Endothelial cell of umbilical vein (primary cell): ENCODE data around the gene BCL10. TPM values are rescaled to one million over a fixed set of nuclear protein-coding genes. Genes with fewer than 3 reads are reported as not detected.

ENCODE experiments used
- BruUV-seq: library from RNA; stranded (reverse); fragments of 400-500 nt; replicated peaks from 2 replicates; lab custom pipeline; 2021; lab: Mats Ljungman, UMichigan
- CTCF ChIA-PET: fragments of 300-600, 350-600 bp; sonication (Branson Sonifier 250); formaldehyde crosslinking; loops from one replicate; lab custom pipeline; 2021; ENCODE audit warnings: antibody characterized with exemption, inconsistent platforms; lab: Charles Lee
- POLR2A ChIA-PET: fragments of 300-600, 350-600 bp; sonication (Branson Sonifier 250); formaldehyde crosslinking; loops from one replicate; lab custom pipeline; 2021; ENCODE audit warnings: antibody characterized with exemption, inconsistent platforms; lab: Charles Lee
- DNase-seq: peaks from one replicate; pipeline ENCODE4 v3.0.0-alpha.2; 2011; ENCODE audit warnings: low read depth, low spot score
- FAIRE-seq: peaks from 2 replicates; lab custom pipeline; 2011; peaks lifted over from hg19 to GRCh38; lab: Jason Lieb, UNC
- H2AFZ ChIP-seq: 2 replicates; pipeline ENCODE4 v1.6.0; 2012; ENCODE audit warnings: low read depth, low read length, control low read depth, inconsistent platforms
- H3K27ac ChIP-seq: 2 replicates; pipeline ENCODE4 v1.5.1; 2011; ENCODE audit warnings: low read depth, mild to moderate bottlenecking, control low read depth, low read length, moderate library complexity; ENCODE audit not compliant: insufficient read depth
- H3K27me3 ChIP-seq, 2 experiments: 2 replicates each; pipeline versions ENCODE4 v1.6.0 to v1.6.1; 2011; ENCODE audit warnings: low read length in 2 of 2, mixed read lengths in 1 of 2; ENCODE audit not compliant: control insufficient read depth in 2 of 2, insufficient read depth in 2 of 2
- H3K36me3 ChIP-seq, 2 experiments: 2 replicates in 1 of 2; 3 replicates in 1 of 2; pipeline ENCODE4 v1.5.1; 2011; ENCODE audit warnings: low read length in 2 of 2, mild to moderate bottlenecking in 1 of 2, moderate library complexity in 1 of 2; ENCODE audit not compliant: control insufficient read depth in 2 of 2, insufficient read depth in 2 of 2; ENCODE audit errors: extremely low read depth in 1 of 2
- H3K4me1 ChIP-seq: 3 replicates; pipeline ENCODE4 v1.5.1; 2011; ENCODE audit warnings: mild to moderate bottlenecking, low read length; ENCODE audit not compliant: control insufficient read depth, insufficient read depth; ENCODE audit errors: extremely low read depth
- H3K4me2 ChIP-seq: 2 replicates; pipeline ENCODE4 v1.6.1; 2011; ENCODE audit warnings: low read length, control low read depth, mixed read lengths; ENCODE audit not compliant: insufficient read depth
- H3K4me3 ChIP-seq, 3 experiments: fragments of 200-600 bp in 1 of 3; sonication (generic), shearing (Covaris generic) in 1 of 3; replicated peaks in 1 of 3; 2 replicates each; pipeline ENCODE4 v1.5.1; 2011 to 2016; ENCODE audit warnings: control low read depth in 3 of 3, low read length in 3 of 3, mild to moderate bottlenecking in 2 of 3, inconsistent platforms in 1 of 3, low read depth in 1 of 3, moderate library complexity in 1 of 3; ENCODE audit not compliant: insufficient read depth in 1 of 3
- H3K79me2 ChIP-seq: 2 replicates; pipeline ENCODE4 v1.6.0; 2012; ENCODE audit warnings: low read length, inconsistent platforms; ENCODE audit not compliant: control insufficient read depth, insufficient read depth
- H3K9ac ChIP-seq: replicated peaks from 2 replicates; pipeline ENCODE3; 2011; ENCODE audit warnings: low read length, control low read depth; ENCODE audit not compliant: insufficient read depth; ENCODE audit errors: extremely low read depth
- H3K9me1 ChIP-seq: replicated peaks from 3 replicates; pipeline ENCODE4 v1.6.0; 2011; ENCODE audit warnings: mild to moderate bottlenecking, low read length; ENCODE audit not compliant: control insufficient read depth, insufficient read depth; ENCODE audit errors: extremely low read depth
- H3K9me3 ChIP-seq: replicated peaks from 2 replicates; pipeline ENCODE4 v1.5.1; 2012; ENCODE audit warnings: low read length, inconsistent platforms; ENCODE audit not compliant: control insufficient read depth, insufficient read depth
- H4K20me1 ChIP-seq: replicated peaks from 2 replicates; pipeline ENCODE3; 2011; ENCODE audit warnings: mild to moderate bottlenecking, low read length; ENCODE audit not compliant: control insufficient read depth, insufficient read depth; ENCODE audit errors: extremely low read depth
- CTCF ChIP-seq, 2 donors: IDR thresholded peaks; 1 replicate in 1 of 2; 2 replicates in 1 of 2; pipeline ENCODE4 v1.5.1; 2011; ENCODE audit warnings: low read length in 2 of 2, mild to moderate bottlenecking in 2 of 2, moderate library complexity in 2 of 2, control low read depth in 1 of 2, inconsistent platforms in 1 of 2, low read depth in 1 of 2; ENCODE audit not compliant: insufficient read depth in 1 of 2; ENCODE audit errors: extremely low read depth in 1 of 2
- EZH2 ChIP-seq: IDR thresholded peaks from 2 replicates; pipeline ENCODE4 v1.6.1; 2012; ENCODE audit warnings: borderline replicate concordance, low read depth, mild to moderate bottlenecking, moderate library complexity, low read length, inconsistent platforms; ENCODE audit not compliant: severe bottlenecking
- FOS ChIP-seq: IDR thresholded peaks from 2 replicates; pipeline ENCODE4 v1.6.1; 2011; ENCODE audit warnings: mild to moderate bottlenecking, low read length, moderate library complexity, borderline replicate concordance; ENCODE audit not compliant: insufficient read depth
- GATA2 ChIP-seq: IDR thresholded peaks from 2 replicates; pipeline ENCODE4 v1.7.0; 2011; ENCODE audit warnings: low read depth, mild to moderate bottlenecking, moderate library complexity, mixed read lengths, low read length; ENCODE audit not compliant: insufficient read length, insufficient read depth
- JUN ChIP-seq: IDR thresholded peaks from 2 replicates; pipeline ENCODE4 v1.6.1; 2011; ENCODE audit warnings: borderline replicate concordance, low read depth; ENCODE audit not compliant: insufficient read length, insufficient read depth
- MAX ChIP-seq: IDR thresholded peaks from 2 replicates; pipeline ENCODE4 v1.6.1; 2011; ENCODE audit not compliant: insufficient read depth, insufficient read length
- MYC ChIP-seq: IDR thresholded peaks from one replicate; pipeline ENCODE4 v1.6.1; 2011; ENCODE audit warnings: mild to moderate bottlenecking, low read depth, low read length
- POLR2A ChIP-seq: IDR thresholded peaks from 2 replicates; pipeline ENCODE4 v1.6.1; 2012; ENCODE audit warnings: low read depth, mild to moderate bottlenecking, control low read depth, low read length
- POLR2AphosphoS5 ChIP-seq: IDR thresholded peaks from 2 replicates; pipeline ENCODE4 v1.6.1; 2012; ENCODE audit warnings: low read depth, mild to moderate bottlenecking, control low read depth, low read length, moderate library complexity; ENCODE audit not compliant: insufficient read depth
- dilution Hi-C: fragments of 300-500 bp; cut with MboI; formaldehyde crosslinking; loops from one replicate; pipeline ENCODE4 v1.15.0; 2019; ENCODE audit warnings: low sequenced_read_pairs; ENCODE audit not compliant: extremely low pct_ligation_motif_present
- intact Hi-C: fragments of 100-400 bp; cut with micrococcal nuclease; formaldehyde crosslinking; loops from one replicate; pipeline ENCODE4 v1.10.0; 2022
- polyA plus RNA-seq, 4 experiments: library from polyadenylated mRNA; depleted of rRNA in 3 of 4; stranded (reverse) in 3 of 4; unstranded in 1 of 4; fragments of >200 nt; gene quantifications; 2 replicates each; pipeline versions ENCODE4 v1.2.1 to v1.2.3, GENCODE V29; 2011 to 2012; ENCODE audit warnings: missing spikeins in 1 of 4
- total RNA-seq: library from RNA; stranded (reverse); gene quantifications from 2 replicates; pipeline ENCODE4 v1.2.3, GENCODE V29; 2021

BCL10 gene
- total and polyA plus RNA-seq, 2 donors (not counting 3 experiments of a cell fraction or from before 2014, with no cell fraction given): 16.1 to 78.6 TPM

- H3K4me2 ChIP-seq: no peak overlapping the region
- peaks cover 16 to 27% of the 10 kb centered on the region in 2 experiments for H3K27me3 ChIP-seq
- no peak for DNase-seq
- H2AFZ ChIP-seq: no peak overlapping the region
- no peaks in the 10 kb centered on the region for H3K79me2 ChIP-seq
- no peak overlapping the region for H3K9ac ChIP-seq
- no peaks in the 10 kb centered on the region for H3K4me1 ChIP-seq
- H3K27ac ChIP-seq: no peak overlapping the region
- ChIA-PET CTCF (interaction anchor here (1.4 to 1.6 kb wide), 4 partner anchors 10 to 280 kb away, joined by 4 to 10 read pairs (median 6); no protein-coding TSS in a partner anchor), POLR2A (no interaction called here)
- no peaks in the 10 kb centered on the region for H3K9me3 ChIP-seq
- dilution Hi-C loops: no loop called here
- intact Hi-C loops: no loop called here
- FAIRE-seq: no peak
- no peaks in the 10 kb centered on the region for H3K9me1 ChIP-seq
- H3K36me3 ChIP-seq: no peaks in the 10 kb centered on the region
- H4K20me1 ChIP-seq: no peaks in the 10 kb centered on the region
- no peak overlapping the region for H3K4me3 ChIP-seq
- BruUV-seq: no TSS peak
- TF ChIP-seq POLR2A (no peak), GATA2 (no peak), FOS (no peak), EZH2 (no peak), CTCF (IDR thresholded peaks at IDR 0.05; ENCODE audit: extremely low read depth in 1 of 2, insufficient read depth in 1 of 2, low read depth in 1 of 2, low read length in 2 of 2) (no peak), MYC (no peak), POLR2AphosphoS5 (no peak), JUN (no peak), MAX (no peak)
Measured at GRCh38 chr1:85224734-85225623, 51.5 kb downstream of the BCL10 start.
